WTC11 (cell line): ENCODE results near the gene TMEM63C.

Source experiments
- ATF1 ChIP-seq: sonication (generic); formaldehyde crosslinking; IDR thresholded peaks from 2 replicates; pipeline ENCODE4 v1.8.1; 2023; ENCODE audit warnings: mild to moderate bottlenecking, moderate library complexity, missing genetic modification reagents
- E2F1 ChIP-seq: sonication (generic); formaldehyde crosslinking; IDR thresholded peaks from 2 replicates; pipeline ENCODE4 v1.8.0; 2022; ENCODE audit warnings: mild to moderate bottlenecking, missing genetic modification reagents
- FOXJ3 ChIP-seq: sonication (generic); formaldehyde crosslinking; IDR thresholded peaks from 2 replicates; pipeline ENCODE4 v1.9.0; 2021; ENCODE audit warnings: missing genetic modification reagents, mild to moderate bottlenecking, borderline replicate concordance
- HMGXB4 ChIP-seq: sonication (generic); formaldehyde crosslinking; IDR thresholded peaks from 2 replicates; pipeline ENCODE4 v1.8.1; 2023; ENCODE audit warnings: mild to moderate bottlenecking, moderate library complexity, missing genetic modification reagents
- MAX ChIP-seq: sonication (generic); formaldehyde crosslinking; IDR thresholded peaks from 2 replicates; pipeline ENCODE4 v1.8.0; 2022; ENCODE audit warnings: mild to moderate bottlenecking, missing genetic modification reagents
- SMAD4 ChIP-seq: sonication (generic); formaldehyde crosslinking; IDR thresholded peaks from 2 replicates; pipeline ENCODE4 v1.8.0; 2022; ENCODE audit warnings: mild to moderate bottlenecking, missing genetic modification reagents
- TF ChIP-seq, protein P1 (sequence below): fragments of 200-600 bp; IDR thresholded peaks from 2 replicates; pipeline ENCODE4 v1.8.0; 2022; ENCODE audit warnings: antibody characterized with exemption
- TF ChIP-seq, protein P2 (sequence below): sonication (generic); formaldehyde crosslinking; IDR thresholded peaks from 2 replicates; pipeline ENCODE4 v1.8.1; 2023; ENCODE audit warnings: mild to moderate bottlenecking, missing genetic modification reagents, moderate library complexity

- no peak for TF ChIP-seq SMAD4 (CRISPR knock-in tag)
- TF ChIP-seq HMGXB4 (CRISPR knock-in tag): no peak
- TF ChIP-seq, protein P1, sequence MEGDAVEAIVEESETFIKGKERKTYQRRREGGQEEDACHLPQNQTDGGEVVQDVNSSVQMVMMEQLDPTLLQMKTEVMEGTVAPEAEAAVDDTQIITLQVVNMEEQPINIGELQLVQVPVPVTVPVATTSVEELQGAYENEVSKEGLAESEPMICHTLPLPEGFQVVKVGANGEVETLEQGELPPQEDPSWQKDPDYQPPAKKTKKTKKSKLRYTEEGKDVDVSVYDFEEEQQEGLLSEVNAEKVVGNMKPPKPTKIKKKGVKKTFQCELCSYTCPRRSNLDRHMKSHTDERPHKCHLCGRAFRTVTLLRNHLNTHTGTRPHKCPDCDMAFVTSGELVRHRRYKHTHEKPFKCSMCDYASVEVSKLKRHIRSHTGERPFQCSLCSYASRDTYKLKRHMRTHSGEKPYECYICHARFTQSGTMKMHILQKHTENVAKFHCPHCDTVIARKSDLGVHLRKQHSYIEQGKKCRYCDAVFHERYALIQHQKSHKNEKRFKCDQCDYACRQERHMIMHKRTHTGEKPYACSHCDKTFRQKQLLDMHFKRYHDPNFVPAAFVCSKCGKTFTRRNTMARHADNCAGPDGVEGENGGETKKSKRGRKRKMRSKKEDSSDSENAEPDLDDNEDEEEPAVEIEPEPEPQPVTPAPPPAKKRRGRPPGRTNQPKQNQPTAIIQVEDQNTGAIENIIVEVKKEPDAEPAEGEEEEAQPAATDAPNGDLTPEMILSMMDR: no peak
- no peak for TF ChIP-seq FOXJ3 (CRISPR knock-in tag)
- TF ChIP-seq MAX: no peak
- no peak for TF ChIP-seq E2F1 (CRISPR knock-in tag)
- no peak for TF ChIP-seq ATF1 (CRISPR knock-in tag)
- TF ChIP-seq, protein P2, sequence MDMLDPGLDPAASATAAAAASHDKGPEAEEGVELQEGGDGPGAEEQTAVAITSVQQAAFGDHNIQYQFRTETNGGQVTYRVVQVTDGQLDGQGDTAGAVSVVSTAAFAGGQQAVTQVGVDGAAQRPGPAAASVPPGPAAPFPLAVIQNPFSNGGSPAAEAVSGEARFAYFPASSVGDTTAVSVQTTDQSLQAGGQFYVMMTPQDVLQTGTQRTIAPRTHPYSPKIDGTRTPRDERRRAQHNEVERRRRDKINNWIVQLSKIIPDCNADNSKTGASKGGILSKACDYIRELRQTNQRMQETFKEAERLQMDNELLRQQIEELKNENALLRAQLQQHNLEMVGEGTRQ (CRISPR knock-in tag): no peak
Observed at GRCh38 chr14:77305696-77306095, 124.1 kb downstream of the TMEM63C start.
